Measurements from ENCODE around the gene RTEL1. TPM values are rescaled to one million over a fixed set of nuclear protein-coding genes. Genes with fewer than 3 reads are reported as not detected.

The RTEL1 gene
- total RNA-seq, 2 donors from 2014 or later: 7.3 to 50.4 TPM

- Histone ChIP-seq H3K27me3 (no peaks in the 10 kb centered on the region), H3K27ac (no peak overlapping the region), H3K4me3 (no peak overlapping the region), H3K4me1 (peaks cover 48% of the 10 kb centered on the region), H3K36me3 (replicated peaks in 1 of 2; ENCODE audit: insufficient read depth in 1 of 2, low read depth in 2 of 2) (no peaks in the 10 kb centered on the region), H3K9me3 (no peaks in the 10 kb centered on the region)
- ATAC-seq (no peak), DNase-seq (no peak)
- WGBS, 2 donors: 60 to 64% methylated on average over 1 to 4 of the region's 4 CpGs
- TF ChIP-seq CTCF (IDR thresholded peaks at IDR 0.05): no peak
- no peak for TF ChIP-seq POLR2A (IDR thresholded peaks at IDR 0.05)
- intact Hi-C loops (cut with DNase I): loop anchor here (10.0 kb wide), 1 partner anchor 80 kb away; the partner anchor contains the start of genes LIME1 and SLC2A4RG
Measured at GRCh38 chr20:63655249-63655648, 2.9 kb upstream of the RTEL1 start.

- WGBS, 2 donors: 67 to 80% methylated on average over 1 to 3 of the region's 3 CpGs
- no peak overlapping the region for H3K27ac ChIP-seq
Measured at GRCh38 chr20:63656451-63656850, 1.7 kb upstream of the RTEL1 start.

GRCh38 chr20:63657260-63657936 lies 714 bp upstream of the RTEL1 start:
- WGBS, 2 donors: 43 to 62% methylated on average over 8 to 31 of the region's 31 CpGs
- intact Hi-C loops (cut with DNase I): loop anchor here (10.0 kb wide), 1 partner anchor 77 kb away; the partner anchor contains the start of genes LIME1 and SLC2A4RG
- H3K9me3 ChIP-seq: no peaks in the 10 kb centered on the region
- H3K27me3 ChIP-seq: no peaks in the 10 kb centered on the region
- DNase-seq: no peak
- H3K27ac ChIP-seq: peak overlapping the region in 3 of 4 donors; percentile 65 to 86 (median 82)
- ATAC-seq: no peak
- H3K4me3 ChIP-seq: peak overlapping the region in 1 of 2 donors; percentile 70
- H3K4me1 ChIP-seq: peaks cover 35% of the 10 kb centered on the region
- no peak for TF ChIP-seq CTCF (IDR thresholded peaks at IDR 0.05)
- no peak for TF ChIP-seq POLR2A (IDR thresholded peaks at IDR 0.05)
- peaks cover 0 to 1% of the 10 kb centered on the region in 2 donors for H3K36me3 ChIP-seq (replicated peaks in 1 of 2; ENCODE audit: insufficient read depth in 1 of 2, low read depth in 2 of 2)

More at GRCh38 chr20:63656451-63656850, 1.7 kb upstream of the RTEL1 start:
- TF ChIP-seq CTCF (IDR thresholded peaks at IDR 0.05): no peak
- no peak for TF ChIP-seq POLR2A (IDR thresholded peaks at IDR 0.05)
- no peaks in the 10 kb centered on the region for H3K27me3 ChIP-seq
- DNase-seq (no peak), ATAC-seq (no peak)
- H3K4me1 ChIP-seq: peaks cover 44% of the 10 kb centered on the region
- H3K4me3 ChIP-seq: no peak overlapping the region
- H3K9me3 ChIP-seq: no peaks in the 10 kb centered on the region
- no peaks in the 10 kb centered on the region for H3K36me3 ChIP-seq (replicated peaks in 1 of 2; ENCODE audit: insufficient read depth in 1 of 2, low read depth in 2 of 2)
- intact Hi-C loops (cut with DNase I): loop anchor here (10.0 kb wide), 1 partner anchor 78 kb away; the partner anchor contains the start of genes LIME1 and SLC2A4RG

- Histone ChIP-seq H3K27me3 (no peaks in the 10 kb centered on the region), H3K9me3 (no peaks in the 10 kb centered on the region), H3K4me1 (peaks cover 27% of the 10 kb centered on the region), H3K36me3 (replicated peaks in 1 of 2; ENCODE audit: insufficient read depth in 1 of 2, low read depth in 2 of 2) (peaks cover 0 to 1% of the 10 kb centered on the region in 2 donors), H3K27ac (peak overlapping the region; percentile 65 to 86 (median 75)), H3K4me3 (peak overlapping the region; percentile 39 to 70)
- WGBS, 2 donors: 0 to 2% methylated on average over 16 to 25 of the region's 25 CpGs
- no peak for ATAC-seq
- TF ChIP-seq POLR2A (IDR thresholded peaks at IDR 0.05) (no peak), CTCF (IDR thresholded peaks at IDR 0.05) (no peak)
- DNase-seq: peak in 2 of 4 donors; percentile 24 to 34
- intact Hi-C loops (cut with DNase I): loop anchor here (10.0 kb wide), 1 partner anchor 76 kb away; the partner anchor contains the start of genes LIME1 and SLC2A4RG
Measured at GRCh38 chr20:63658749-63659187, 656 bp downstream of the RTEL1 start.

All from body of pancreas (tissue), 4 donors.